ENCODE results near the gene TEF. TPM values are rescaled to one million over a fixed set of nuclear protein-coding genes. Genes with fewer than 3 reads are reported as not detected.
"Not testable (repeated sequence)": the region's sequence is repeated elsewhere in the genome, so short reads cannot be mapped to it uniquely, and the experiment has no call there.

Gene TEF
- total and polyA plus RNA-seq, 7 donors = 2.0 to 23.9 (median 11.7) TPM

DNA sequence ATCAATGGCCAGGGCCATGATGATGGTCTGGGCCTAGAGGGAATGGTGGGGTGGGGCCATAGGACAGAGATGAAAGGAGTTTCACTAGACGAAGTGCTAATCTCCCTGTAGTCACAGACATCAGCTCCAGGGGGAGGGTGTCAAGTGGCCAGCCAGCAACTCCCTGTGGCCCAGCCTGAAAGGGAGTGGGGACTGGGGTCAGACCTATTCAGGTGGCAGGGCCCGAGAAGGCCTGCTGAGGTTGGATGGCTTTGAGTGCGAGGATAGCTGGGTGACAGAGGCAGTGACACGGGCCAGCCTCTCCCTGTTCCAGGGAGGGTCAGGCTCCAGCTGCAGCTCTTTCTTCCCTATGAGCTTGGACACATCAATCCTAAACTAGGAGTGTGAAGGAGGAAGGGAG is 53.8 kb downstream of the TEF start:
- peaks cover 0 to 53% of the 10 kb centered on the region in 2 donors for H3K36me3 ChIP-seq (ENCODE audit: insufficient read depth in 1 of 2, low read depth in 1 of 2)
- intact Hi-C loops (cut with DNase I) = no loop called here
- H3K27ac ChIP-seq = peak overlapping the region; percentile 71

DNA sequence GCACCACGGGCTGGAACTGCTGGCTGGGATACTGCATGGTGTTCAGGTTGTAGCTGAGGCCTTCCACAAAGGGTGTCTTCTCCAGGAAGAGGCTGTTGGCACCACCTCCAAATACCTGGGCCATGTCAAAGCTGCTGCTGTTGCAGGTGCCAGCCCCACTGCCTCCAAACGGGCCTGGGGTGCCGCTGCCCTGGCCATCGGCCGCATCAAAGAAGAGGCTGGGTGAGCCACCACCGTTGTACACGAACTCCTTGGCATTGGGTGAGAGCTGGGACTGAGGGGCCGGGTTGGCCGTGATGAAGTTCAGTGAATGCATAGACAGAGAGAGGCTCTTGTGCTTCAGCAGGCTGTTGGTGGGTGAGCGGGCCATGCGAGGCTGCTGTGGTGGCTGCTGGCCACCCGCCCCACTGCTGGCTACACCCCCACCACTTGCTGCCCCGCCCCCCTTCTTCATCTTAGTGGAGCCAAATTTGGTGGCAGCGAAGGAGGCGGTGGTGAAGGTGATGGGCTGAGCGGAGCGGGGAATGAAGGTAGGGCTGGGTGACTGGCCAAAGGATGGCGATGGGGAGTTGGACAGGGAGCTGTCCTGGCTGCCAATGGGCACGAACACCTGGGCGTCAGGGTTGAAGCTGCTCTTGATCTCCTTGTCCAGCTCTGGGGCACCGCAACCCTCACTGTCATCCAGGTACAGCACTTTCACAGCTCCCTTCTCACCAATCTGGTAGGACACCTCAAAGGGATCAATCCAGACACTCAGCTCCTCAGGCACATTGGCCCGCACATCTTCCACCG is 54.8 kb downstream of the TEF start:
- H3K27me3 ChIP-seq (ENCODE audit: insufficient read depth in 3 of 3, low read length in 2 of 3) = no peaks in the 10 kb centered on the region
- peaks cover 79% of the 10 kb centered on the region for H3K4me1 ChIP-seq
- peak in 1 of 2 donors; percentile 67 for DNase-seq
- H3K4me3 ChIP-seq = peak overlapping the region; percentile 4
- peak overlapping the region; percentile 71 for H3K27ac ChIP-seq
- WGBS, 3 donors = 38 to 61% (median 43%) methylated on average over 20 to 23 of the region's 23 CpGs
- H3K9me3 ChIP-seq = no peaks in the 10 kb centered on the region
- peaks cover 0 to 56% of the 10 kb centered on the region in 2 donors for H3K36me3 ChIP-seq (ENCODE audit: insufficient read depth in 1 of 2, low read depth in 1 of 2)
- TF ChIP-seq, protein P1, sequence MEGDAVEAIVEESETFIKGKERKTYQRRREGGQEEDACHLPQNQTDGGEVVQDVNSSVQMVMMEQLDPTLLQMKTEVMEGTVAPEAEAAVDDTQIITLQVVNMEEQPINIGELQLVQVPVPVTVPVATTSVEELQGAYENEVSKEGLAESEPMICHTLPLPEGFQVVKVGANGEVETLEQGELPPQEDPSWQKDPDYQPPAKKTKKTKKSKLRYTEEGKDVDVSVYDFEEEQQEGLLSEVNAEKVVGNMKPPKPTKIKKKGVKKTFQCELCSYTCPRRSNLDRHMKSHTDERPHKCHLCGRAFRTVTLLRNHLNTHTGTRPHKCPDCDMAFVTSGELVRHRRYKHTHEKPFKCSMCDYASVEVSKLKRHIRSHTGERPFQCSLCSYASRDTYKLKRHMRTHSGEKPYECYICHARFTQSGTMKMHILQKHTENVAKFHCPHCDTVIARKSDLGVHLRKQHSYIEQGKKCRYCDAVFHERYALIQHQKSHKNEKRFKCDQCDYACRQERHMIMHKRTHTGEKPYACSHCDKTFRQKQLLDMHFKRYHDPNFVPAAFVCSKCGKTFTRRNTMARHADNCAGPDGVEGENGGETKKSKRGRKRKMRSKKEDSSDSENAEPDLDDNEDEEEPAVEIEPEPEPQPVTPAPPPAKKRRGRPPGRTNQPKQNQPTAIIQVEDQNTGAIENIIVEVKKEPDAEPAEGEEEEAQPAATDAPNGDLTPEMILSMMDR (IDR thresholded peaks at IDR 0.05) = no peak
- intact Hi-C loops (cut with DNase I) = no loop called here
- ATAC-seq = peak in 2 of 4 donors; percentile 8 to 16

More for the DNA sequence above, 53.8 kb downstream of the TEF start:
- WGBS, 3 donors = 18 to 36% (median 20%) methylated on average over 4 of the region's 4 CpGs
- Histone ChIP-seq H3K4me3 (peak overlapping the region; percentile 25), H3K27me3 (ENCODE audit: insufficient read depth in 3 of 3, low read length in 2 of 3) (no peaks in the 10 kb centered on the region), H3K9me3 (no peaks in the 10 kb centered on the region), H3K4me1 (peaks cover 70% of the 10 kb centered on the region)
- ATAC-seq = peak in 2 of 4 donors; percentile 9 to 14
- TF ChIP-seq, protein P1 (IDR thresholded peaks at IDR 0.05) = no peak
- DNase-seq = peak in 1 of 2 donors; percentile 60

DNA sequence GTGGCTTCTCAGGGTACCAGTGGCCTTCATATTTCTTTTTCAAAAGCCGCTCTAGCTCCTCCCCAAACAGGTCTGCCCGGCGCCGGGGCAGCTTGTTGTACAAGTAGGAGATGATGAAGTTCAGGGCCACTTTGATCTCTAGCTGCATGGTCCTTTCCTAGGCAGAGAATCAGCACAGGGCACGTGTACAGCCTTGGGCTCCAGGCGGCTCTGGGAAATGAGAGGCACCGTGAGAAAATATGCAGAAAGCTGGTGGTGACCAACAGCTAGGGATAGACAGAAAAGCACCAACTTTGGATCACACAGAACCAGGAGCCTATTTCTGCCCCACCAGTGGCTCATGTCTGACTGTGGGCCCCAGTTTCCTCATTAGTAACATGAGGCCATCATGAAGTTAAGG is 55.5 kb downstream of the TEF start:
- ATAC-seq (no peak), DNase-seq (no peak)
- intact Hi-C loops (cut with DNase I) = no loop called here
- Histone ChIP-seq H3K36me3 (ENCODE audit: insufficient read depth in 1 of 2, low read depth in 1 of 2) (peaks cover 0 to 59% of the 10 kb centered on the region in 2 donors), H3K27ac (peak overlapping the region; percentile 71), H3K4me1 (peaks cover 86% of the 10 kb centered on the region), H3K4me3 (no peak overlapping the region), H3K27me3 (ENCODE audit: insufficient read depth in 3 of 3, low read length in 2 of 3) (no peaks in the 10 kb centered on the region), H3K9me3 (no peaks in the 10 kb centered on the region)
- 58 to 85% (median 66%) methylated on average over 7 of the region's 7 CpGs for WGBS, 3 donors
- TF ChIP-seq, protein P1 (IDR thresholded peaks at IDR 0.05) = no peak

DNA sequence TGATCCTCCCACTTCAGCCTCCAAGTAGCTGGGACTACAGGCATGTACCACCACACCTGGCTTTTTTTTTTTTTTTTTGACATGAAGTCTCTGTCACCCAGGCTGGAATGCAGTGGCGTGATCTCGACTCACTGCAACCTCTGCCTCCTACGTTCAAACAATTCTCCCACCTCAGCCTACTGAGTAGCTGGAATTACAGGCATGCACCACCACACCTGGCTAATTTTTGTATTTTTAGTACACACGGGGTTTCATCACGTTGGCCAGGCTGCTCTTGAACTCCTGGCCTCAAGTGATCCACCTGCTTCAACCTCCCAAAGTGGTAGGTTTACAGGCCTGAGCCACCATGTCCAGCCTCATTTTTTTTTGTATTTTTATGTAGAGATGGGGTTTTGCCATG is 58.8 kb downstream of the TEF start:
- ATAC-seq; H3K9me3 ChIP-seq; H3K4me3 ChIP-seq; H3K27me3 ChIP-seq (ENCODE audit: insufficient read depth in 3 of 3, low read length in 2 of 3): not testable (repeated sequence)
- peak in 1 of 2 donors; percentile 18 for DNase-seq
- Histone ChIP-seq H3K27ac (peak overlapping the region; percentile 99), H3K36me3 (ENCODE audit: insufficient read depth in 1 of 2, low read depth in 1 of 2) (peaks cover 0 to 57% of the 10 kb centered on the region in 2 donors), H3K4me1 (peaks cover 82% of the 10 kb centered on the region)
- WGBS, 3 donors = 24 to 44% (median 26%) methylated on average over 5 of the region's 5 CpGs
- intact Hi-C loops (cut with DNase I) = loop anchor here in 1 of 2 donors (5.0 kb wide), 1 partner anchor 38 kb away; no protein-coding TSS in a partner anchor

DNA sequence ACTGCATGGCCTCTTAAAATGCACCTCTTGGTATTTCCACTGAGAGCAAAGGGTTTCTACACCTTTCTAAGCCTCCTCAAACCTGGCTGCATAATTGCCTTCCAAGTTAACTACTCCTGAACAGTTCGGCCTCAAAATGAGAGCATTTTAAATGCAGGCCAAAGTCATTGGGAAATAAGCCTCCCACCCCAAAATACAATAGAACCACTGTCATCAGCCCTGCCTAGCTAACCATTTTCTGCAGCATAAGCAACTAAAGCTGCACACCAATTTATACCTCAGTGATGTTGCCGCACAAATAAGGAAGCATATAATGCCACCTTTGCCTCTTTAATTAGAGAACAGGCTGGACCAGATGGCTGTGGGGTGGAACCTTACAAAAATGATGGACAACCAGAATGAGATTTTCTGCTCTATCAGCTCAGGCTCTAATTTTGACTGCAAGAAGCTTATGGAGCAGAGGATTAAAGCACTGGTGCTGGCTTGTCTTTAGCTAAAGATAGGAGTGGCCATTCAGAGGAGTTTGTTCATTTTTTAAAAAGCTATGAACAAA is 60.6 kb downstream of the TEF start:
- DNase-seq (no peak), ATAC-seq (no peak)
- Histone ChIP-seq H3K27me3 (ENCODE audit: insufficient read depth in 3 of 3, low read length in 2 of 3) (no peaks in the 10 kb centered on the region), H3K27ac (peak overlapping the region; percentile 99), H3K4me3 (peak overlapping the region; percentile 98), H3K9me3 (no peaks in the 10 kb centered on the region), H3K36me3 (ENCODE audit: insufficient read depth in 1 of 2, low read depth in 1 of 2) (peaks cover 0 to 39% of the 10 kb centered on the region in 2 donors), H3K4me1 (peaks cover 64% of the 10 kb centered on the region)
- TF ChIP-seq, protein P1 (IDR thresholded peaks at IDR 0.05) = no peak
- intact Hi-C loops (cut with DNase I) = loop anchor here in 1 of 2 donors (5.0 kb wide), 1 partner anchor 40 kb away; no protein-coding TSS in a partner anchor
- 34 to 65% (median 34%) methylated on average over 2 of the region's 2 CpGs for WGBS, 3 donors
